ENCODE measurements around the gene IL1RAPL1. TPM values are rescaled to one million over a fixed set of nuclear protein-coding genes. Genes with fewer than 3 reads are reported as not detected.

Gene IL1RAPL1
- total RNA-seq, 2 experiments from 2014 or later: not detected

DNA sequence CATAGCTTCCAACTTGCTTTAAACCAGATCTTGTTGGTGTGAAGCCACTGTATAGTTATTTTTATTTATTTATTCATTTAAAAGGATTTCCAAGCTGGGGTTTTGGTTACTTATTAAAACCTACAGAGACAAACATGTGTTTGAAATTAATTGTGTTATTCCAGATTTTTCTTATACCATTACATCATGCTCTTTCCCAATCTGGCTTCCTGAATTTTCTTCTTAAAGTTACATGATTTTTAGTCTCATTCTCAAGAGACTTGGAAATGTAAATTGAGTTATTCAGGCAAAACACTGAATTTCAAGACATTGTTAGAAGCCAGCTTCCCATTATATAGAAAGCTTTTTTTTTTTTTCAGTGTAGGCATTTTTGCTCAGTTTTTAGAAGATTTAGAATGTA, 381.9 kb downstream of the IL1RAPL1 start:
- no peak for DNase-seq
- Mint-ChIP-seq H3K27me3 (no peaks in the 10 kb centered on the region), H3K36me3 (ENCODE audit: low read depth) (no peaks in the 10 kb centered on the region), H3K4me1 (ENCODE audit: low read depth) (no peaks in the 10 kb centered on the region), H3K9me3 (peaks cover 5% of the 10 kb centered on the region), H3K4me3 (no peak overlapping the region), H3K27ac (no peak overlapping the region)
- ChIA-PET CTCF (no interaction called here), POLR2A (no interaction called here)
- intact Hi-C loops (cut with micrococcal nuclease): no loop called here
- ATAC-seq: no peak
- TF ChIP-seq, protein P1, sequence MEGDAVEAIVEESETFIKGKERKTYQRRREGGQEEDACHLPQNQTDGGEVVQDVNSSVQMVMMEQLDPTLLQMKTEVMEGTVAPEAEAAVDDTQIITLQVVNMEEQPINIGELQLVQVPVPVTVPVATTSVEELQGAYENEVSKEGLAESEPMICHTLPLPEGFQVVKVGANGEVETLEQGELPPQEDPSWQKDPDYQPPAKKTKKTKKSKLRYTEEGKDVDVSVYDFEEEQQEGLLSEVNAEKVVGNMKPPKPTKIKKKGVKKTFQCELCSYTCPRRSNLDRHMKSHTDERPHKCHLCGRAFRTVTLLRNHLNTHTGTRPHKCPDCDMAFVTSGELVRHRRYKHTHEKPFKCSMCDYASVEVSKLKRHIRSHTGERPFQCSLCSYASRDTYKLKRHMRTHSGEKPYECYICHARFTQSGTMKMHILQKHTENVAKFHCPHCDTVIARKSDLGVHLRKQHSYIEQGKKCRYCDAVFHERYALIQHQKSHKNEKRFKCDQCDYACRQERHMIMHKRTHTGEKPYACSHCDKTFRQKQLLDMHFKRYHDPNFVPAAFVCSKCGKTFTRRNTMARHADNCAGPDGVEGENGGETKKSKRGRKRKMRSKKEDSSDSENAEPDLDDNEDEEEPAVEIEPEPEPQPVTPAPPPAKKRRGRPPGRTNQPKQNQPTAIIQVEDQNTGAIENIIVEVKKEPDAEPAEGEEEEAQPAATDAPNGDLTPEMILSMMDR (IDR thresholded peaks at IDR 0.05): no peak

DNA sequence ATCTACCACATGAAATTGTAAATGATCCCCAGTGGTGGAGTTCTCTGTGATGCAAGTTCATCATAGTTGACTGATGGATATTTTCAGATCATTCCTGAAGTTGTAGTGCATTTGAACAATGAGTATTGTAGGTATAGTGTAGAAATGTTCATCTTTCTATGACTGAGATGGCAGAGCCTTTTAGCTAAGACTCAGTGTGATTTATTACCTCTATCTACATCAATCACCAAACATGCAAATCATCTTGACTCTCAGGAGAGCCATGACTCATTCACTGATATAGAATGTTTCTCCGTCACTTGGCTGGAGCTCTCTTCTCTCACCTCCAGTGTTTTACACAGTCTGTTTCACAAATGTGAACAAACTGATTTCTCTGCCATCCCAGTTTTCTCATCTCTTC, 392.6 kb downstream of the IL1RAPL1 start:
- H3K4me1 Mint-ChIP-seq (ENCODE audit: low read depth): no peaks in the 10 kb centered on the region
- DNase-seq (no peak), ATAC-seq (no peak)
- POLR2A ChIA-PET: no interaction called here
- H3K27ac Mint-ChIP-seq: no peak overlapping the region
- TF ChIP-seq, protein P1 (IDR thresholded peaks at IDR 0.05): no peak
- no peaks in the 10 kb centered on the region for H3K27me3 Mint-ChIP-seq
- intact Hi-C loops (cut with micrococcal nuclease): no loop called here
- H3K36me3 Mint-ChIP-seq (ENCODE audit: low read depth): no peaks in the 10 kb centered on the region
- peaks cover 2% of the 10 kb centered on the region for H3K9me3 Mint-ChIP-seq
- CTCF ChIA-PET: no interaction called here
- no peak overlapping the region for H3K4me3 Mint-ChIP-seq

GRCh38 chrX:28981952-28982351, 394.7 kb downstream of the IL1RAPL1 start:
- ChIA-PET POLR2A (no interaction called here), CTCF (no interaction called here)
- TF ChIP-seq, protein P1 (IDR thresholded peaks at IDR 0.05): no peak
- Mint-ChIP-seq H3K9me3 (peaks cover 2% of the 10 kb centered on the region), H3K4me1 (ENCODE audit: low read depth) (no peaks in the 10 kb centered on the region), H3K36me3 (ENCODE audit: low read depth) (no peaks in the 10 kb centered on the region), H3K27me3 (no peaks in the 10 kb centered on the region), H3K27ac (no peak overlapping the region), H3K4me3 (no peak overlapping the region)
- ATAC-seq (no peak), DNase-seq (no peak)
- intact Hi-C loops (cut with micrococcal nuclease): no loop called here

DNA sequence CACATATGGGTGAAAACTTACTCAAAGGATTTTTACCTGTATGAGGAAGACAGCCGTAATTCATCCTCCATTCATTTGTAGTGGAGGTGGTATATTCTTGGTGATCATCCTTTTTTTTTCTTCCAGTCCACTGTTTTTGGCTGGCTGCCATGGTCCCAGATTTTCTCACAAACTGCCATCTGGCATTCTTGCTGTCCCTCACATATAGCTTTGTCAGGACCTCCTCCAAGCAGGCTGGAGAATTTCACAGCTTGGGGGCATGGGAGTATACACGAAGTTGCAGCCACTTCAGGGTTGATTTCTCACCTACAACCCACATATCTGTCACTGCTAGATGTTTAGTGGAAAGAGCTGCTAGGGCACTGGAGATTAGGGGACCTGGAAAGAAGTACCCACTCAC, 401.0 kb downstream of the IL1RAPL1 start:
- ChIA-PET POLR2A (no interaction called here), CTCF (no interaction called here)
- TF ChIP-seq, protein P1 (IDR thresholded peaks at IDR 0.05): no peak
- H3K9me3 Mint-ChIP-seq: peaks cover 1% of the 10 kb centered on the region
- H3K27me3 Mint-ChIP-seq: no peaks in the 10 kb centered on the region
- no peak overlapping the region for H3K4me3 Mint-ChIP-seq
- H3K4me1 Mint-ChIP-seq (ENCODE audit: low read depth): no peaks in the 10 kb centered on the region
- no peaks in the 10 kb centered on the region for H3K36me3 Mint-ChIP-seq (ENCODE audit: low read depth)
- no peak overlapping the region for H3K27ac Mint-ChIP-seq
- intact Hi-C loops (cut with micrococcal nuclease): no loop called here
- ATAC-seq (no peak), DNase-seq (no peak)

GRCh38 chrX:28997706-28998463, 410.6 kb downstream of the IL1RAPL1 start:
- Mint-ChIP-seq H3K36me3 (ENCODE audit: low read depth) (no peaks in the 10 kb centered on the region), H3K27ac (no peak overlapping the region), H3K9me3 (peaks cover 5% of the 10 kb centered on the region), H3K4me1 (ENCODE audit: low read depth) (no peaks in the 10 kb centered on the region), H3K27me3 (no peaks in the 10 kb centered on the region), H3K4me3 (no peak overlapping the region)
- no peak for DNase-seq
- ATAC-seq: no peak
- TF ChIP-seq, protein P1 (IDR thresholded peaks at IDR 0.05): no peak
- POLR2A ChIA-PET: no interaction called here
- intact Hi-C loops (cut with micrococcal nuclease): no loop called here
- CTCF ChIA-PET: no interaction called here

Data from activated CD8-positive, alpha-beta T cell treated with anti-CD3 and anti-CD28 coated beads for 36 hours (primary cell).